PC-3 (cell line): ENCODE measurements around the gene IL1RAPL1. TPM values are rescaled to one million over a fixed set of nuclear protein-coding genes. Genes with fewer than 3 reads are reported as not detected.
"Not testable (repeated sequence)": the region's sequence is repeated elsewhere in the genome, so short reads cannot be mapped to it uniquely, and the experiment has no call there.

Experiments
- ATAC-seq: fragments of 200-7000 bp; cut with Tn5 transposase; 2 replicates; pipeline ENCODE4 v1.9.1; 2020; ENCODE audit warnings: mild to moderate bottlenecking, moderate library complexity
- BruUV-seq: library from RNA; stranded (reverse); fragments of 400-500 nt; replicated peaks from 2 replicates; lab custom pipeline; 2021; lab: Mats Ljungman, UMichigan
- CTCF ChIA-PET: fragments of 300-600 bp; sonication (Branson Sonifier 250); formaldehyde crosslinking; loops from one replicate; lab custom pipeline; 2022; ENCODE audit warnings: antibody characterized with exemption; lab: Charles Lee
- POLR2A ChIA-PET: fragments of 300-600 bp; sonication (Branson Sonifier 250); formaldehyde crosslinking; loops from one replicate; lab custom pipeline; 2022; ENCODE audit warnings: antibody characterized with exemption; ENCODE audit not compliant: unreplicated experiment; lab: Charles Lee
- DNase-seq: peaks from one replicate; pipeline ENCODE4 v3.0.0-alpha.2; 2015
- H2AFZ ChIP-seq: fragments of 300-600 bp; sonication (generic); 2 replicates; pipeline ENCODE4 v1.6.0; 2016; ENCODE audit warnings: antibody characterized with exemption, low read length
- H3F3A ChIP-seq: fragments of 300-600 bp; sonication (generic); one replicate; pipeline ENCODE4 v1.6.0; 2017; ENCODE audit warnings: antibody characterized with exemption, low read length, control low read depth, mild to moderate bottlenecking; ENCODE audit not compliant: unreplicated experiment
- H3K27ac ChIP-seq: fragments of 300-600 bp; sonication (generic); 2 replicates; pipeline ENCODE4 v1.5.1; 2016; ENCODE audit warnings: mild to moderate bottlenecking, low read length
- H3K27me3 ChIP-seq: fragments of 300-600 bp; sonication (generic); 2 replicates; pipeline ENCODE4 v1.6.1; 2016; ENCODE audit warnings: low read length, mixed read lengths
- H3K36me3 ChIP-seq: fragments of 300-600 bp; sonication (generic); 2 replicates; pipeline ENCODE4 v1.6.1; 2016; ENCODE audit warnings: low read depth, mixed run types, low read length, mixed read lengths
- H3K4me1 ChIP-seq: fragments of 300-600 bp; sonication (generic); 2 replicates; pipeline ENCODE4 v1.5.1; 2016; ENCODE audit warnings: low read length; ENCODE audit not compliant: insufficient read depth
- H3K4me2 ChIP-seq: fragments of 300-600 bp; sonication (generic); 2 replicates; pipeline ENCODE4 v1.6.0; 2016; ENCODE audit warnings: low read length
- H3K4me3 ChIP-seq: fragments of 300-600 bp; sonication (generic); 2 replicates; pipeline ENCODE4 v1.5.1; 2016; ENCODE audit warnings: mild to moderate bottlenecking, low read length, mixed read lengths
- H3K79me2 ChIP-seq: fragments of 300-600 bp; sonication (generic); 2 replicates; pipeline ENCODE4 v1.6.1; 2017; ENCODE audit warnings: low read length, mixed read lengths
- H3K9ac ChIP-seq: fragments of 300-600 bp; sonication (generic); 2 replicates; pipeline ENCODE4 v1.6.0; 2016; ENCODE audit warnings: mild to moderate bottlenecking, low read length
- H3K9me2 ChIP-seq: fragments of 300-600 bp; sonication (generic); replicated peaks from 2 replicates; pipeline ENCODE4 v1.6.1; 2016; ENCODE audit warnings: mixed run types, low read length, mixed read lengths
- H3K9me3 ChIP-seq: fragments of 300-600 bp; sonication (generic); 2 replicates; pipeline ENCODE4 v1.6.1; 2016; ENCODE audit warnings: low read length, mixed read lengths
- H4K20me1 ChIP-seq: fragments of 300-600 bp; sonication (generic); 2 replicates; pipeline ENCODE4 v1.6.1; 2016; ENCODE audit warnings: low read length, mixed read lengths
- CTCF ChIP-seq: fragments of 300-600 bp; sonication (generic); conservative IDR thresholded peaks from 2 replicates; pipeline ENCODE4 v1.5.1; 2017; ENCODE audit warnings: antibody characterized with exemption, low read depth, mild to moderate bottlenecking, low read length
- EZH2 ChIP-seq: fragments of 300-600 bp; sonication (generic); IDR thresholded peaks from one replicate; pipeline ENCODE4 v1.6.1; 2017; ENCODE audit warnings: antibody characterized with exemption, mild to moderate bottlenecking, low read length; ENCODE audit not compliant: unreplicated experiment
- EZH2phosphoT487 ChIP-seq: fragments of 300-600 bp; sonication (generic); IDR thresholded peaks from 2 replicates; pipeline ENCODE4 v1.6.1; 2018; ENCODE audit warnings: mild to moderate bottlenecking, antibody characterized with exemption, low read length, borderline replicate concordance
- intact Hi-C: fragments of 100-400 bp; cut with micrococcal nuclease; formaldehyde crosslinking; loops from 2 replicates; pipeline ENCODE4 v1.9.0; 2023
- total RNA-seq: library from RNA; depleted of rRNA; stranded (reverse); fragments of >200 nt; gene quantifications from 2 replicates; pipeline ENCODE4 v1.2.3, GENCODE V29; 2014

The IL1RAPL1 gene
- total RNA-seq, 1 experiment from 2014 or later = 0.44 TPM

- no TSS peak for BruUV-seq
- Histone ChIP-seq H3K4me3 (no peak overlapping the region), H3K27ac (no peak overlapping the region), H3K4me1 (no peaks in the 10 kb centered on the region), H3K79me2 (no peaks in the 10 kb centered on the region), H3F3A (no peaks in the 10 kb centered on the region), H3K9ac (no peak overlapping the region), H4K20me1 (no peaks in the 10 kb centered on the region), H3K4me2 (no peak overlapping the region), H3K9me3 (no peaks in the 10 kb centered on the region), H2AFZ (no peak overlapping the region), H3K36me3 (no peaks in the 10 kb centered on the region), H3K27me3 (no peaks in the 10 kb centered on the region), H3K9me2 (no peaks in the 10 kb centered on the region)
- DNase-seq (no peak), ATAC-seq (no peak)
- intact Hi-C loops = no loop called here
- POLR2A ChIA-PET = no interaction called here
- no peak for TF ChIP-seq CTCF
- TF ChIP-seq EZH2 = no peak
- no peak for TF ChIP-seq EZH2phosphoT487
- CTCF ChIA-PET = no interaction called here
These were observed 728.7 kb downstream of the IL1RAPL1 start for GRCh38 chrX:29315931-29316330.

DNA sequence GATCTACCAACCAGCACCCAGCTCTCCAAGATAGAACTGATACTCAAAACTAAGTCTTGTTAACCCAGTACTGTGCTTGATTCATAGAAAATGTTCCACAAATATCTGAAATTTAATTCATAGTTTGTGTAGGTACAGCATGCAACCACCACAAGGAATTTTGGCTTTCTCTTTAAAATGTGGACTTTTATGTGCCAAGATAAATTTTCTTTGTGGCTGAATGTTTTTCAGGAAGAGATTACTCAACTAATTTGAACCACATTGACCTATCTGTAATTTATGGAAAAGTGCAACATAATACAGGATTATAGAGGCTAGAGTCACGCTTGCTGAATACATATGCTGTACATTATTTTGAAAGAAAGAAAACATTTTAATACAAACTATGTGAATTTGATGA is 730.8 kb downstream of the IL1RAPL1 start:
- ChIA-PET POLR2A (no interaction called here), CTCF (no interaction called here)
- ATAC-seq (no peak), DNase-seq (no peak)
- Histone ChIP-seq H3K79me2 (no peaks in the 10 kb centered on the region), H3K4me2 (no peak overlapping the region), H2AFZ (no peak overlapping the region), H3K4me3 (no peak overlapping the region), H3K27me3 (no peaks in the 10 kb centered on the region), H3K4me1 (no peaks in the 10 kb centered on the region), H3K27ac (no peak overlapping the region), H3K9me3 (no peaks in the 10 kb centered on the region), H3F3A (no peaks in the 10 kb centered on the region), H3K9ac (no peak overlapping the region), H4K20me1 (no peaks in the 10 kb centered on the region), H3K36me3 (no peaks in the 10 kb centered on the region), H3K9me2 (no peaks in the 10 kb centered on the region)
- BruUV-seq = no TSS peak
- intact Hi-C loops = no loop called here
- TF ChIP-seq EZH2 = no peak
- TF ChIP-seq EZH2phosphoT487 = no peak
- no peak for TF ChIP-seq CTCF

DNA sequence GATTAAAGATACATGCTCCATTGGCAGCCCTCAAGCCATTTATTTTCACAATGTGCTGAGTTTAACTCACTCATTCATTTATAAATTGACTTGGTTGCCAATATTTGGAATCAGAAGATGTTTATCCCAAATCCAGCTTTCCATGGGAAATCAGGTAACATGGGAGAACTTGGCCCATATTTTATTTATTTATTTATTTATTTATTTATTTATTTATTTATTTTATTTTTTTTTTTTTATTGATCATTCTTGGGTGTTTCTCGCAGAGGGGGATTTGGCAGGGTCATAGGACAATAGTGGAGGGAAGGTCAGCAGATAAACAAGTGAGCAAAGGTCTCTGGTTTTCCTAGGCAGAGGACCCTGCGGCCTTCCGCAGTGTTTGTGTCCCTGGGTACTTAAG is 745.2 kb downstream of the IL1RAPL1 start:
- H3K9me2 ChIP-seq, H2AFZ ChIP-seq, H3K27me3 ChIP-seq, H3F3A ChIP-seq, H3K9me3 ChIP-seq, ATAC-seq, H3K27ac ChIP-seq, H3K9ac ChIP-seq, intact Hi-C loops, H3K4me3 ChIP-seq, BruUV-seq, H3K4me1 ChIP-seq, POLR2A ChIA-PET, H3K4me2 ChIP-seq, H3K36me3 ChIP-seq, H4K20me1 ChIP-seq, H3K79me2 ChIP-seq, DNase-seq, CTCF ChIA-PET: not testable (repeated sequence)

GRCh38 chrX:29333091-29333490 is 745.8 kb downstream of the IL1RAPL1 start:
- ATAC-seq, DNase-seq, H3K27ac ChIP-seq, H3K4me3 ChIP-seq, H3K36me3 ChIP-seq, H2AFZ ChIP-seq, POLR2A ChIA-PET, intact Hi-C loops, H3K4me1 ChIP-seq, H3K9ac ChIP-seq, H3F3A ChIP-seq, H3K27me3 ChIP-seq, H3K4me2 ChIP-seq, H4K20me1 ChIP-seq, BruUV-seq, H3K9me2 ChIP-seq, H3K9me3 ChIP-seq, H3K79me2 ChIP-seq, CTCF ChIA-PET: not testable (repeated sequence)
